Neural crest cell (in vitro differentiated cells): ENCODE measurements around the gene ZNRF1. TPM values are rescaled to one million over a fixed set of nuclear protein-coding genes. Genes with fewer than 3 reads are reported as not detected.
"Not testable (repeated sequence)": the region's sequence is repeated elsewhere in the genome, so short reads cannot be mapped to it uniquely, and the experiment has no call there.

ENCODE experiments used
- DNase-seq: peaks from one replicate; pipeline ENCODE4 v3.0.0; 2021; ENCODE audit warnings: low read depth, mixed read lengths, low spot score
- H3K27ac Mint-ChIP-seq: one replicate; pipeline ENCODE4 v1.8.0; 2021; ENCODE audit warnings: mild to moderate bottlenecking, mixed read lengths; ENCODE audit not compliant: unreplicated experiment
- H3K27me3 Mint-ChIP-seq: 2 replicates; pipeline ENCODE4 v1.8.0; 2021; ENCODE audit warnings: low read depth, mild to moderate bottlenecking, mixed read lengths
- H3K36me3 Mint-ChIP-seq: 2 replicates; pipeline ENCODE4 v1.8.0; 2021; ENCODE audit warnings: low read depth, mild to moderate bottlenecking, mixed read lengths
- H3K4me1 Mint-ChIP-seq: 2 replicates; pipeline ENCODE4 v1.8.0; 2021; ENCODE audit warnings: mixed read lengths
- H3K4me3 Mint-ChIP-seq: one replicate; pipeline ENCODE4 v1.8.0; 2021; ENCODE audit warnings: mild to moderate bottlenecking, mixed read lengths
- H3K9me3 Mint-ChIP-seq: 2 replicates; pipeline ENCODE4 v1.8.0; 2021; ENCODE audit warnings: mixed read lengths
- total RNA-seq: library from RNA; stranded (reverse); gene quantifications from 2 replicates; pipeline ENCODE4 v1.2.1, GENCODE V29; 2021
- TF ChIP-seq, protein P1 (sequence below): fragments of 200-600 bp; sonication (generic); conservative IDR thresholded peaks from 2 replicates; pipeline ENCODE4 v1.5.0; 2021; ENCODE audit warnings: antibody characterized with exemption, mild to moderate bottlenecking

Gene ZNRF1
- total RNA-seq, 1 donor from 2014 or later = 48.4 TPM

DNA sequence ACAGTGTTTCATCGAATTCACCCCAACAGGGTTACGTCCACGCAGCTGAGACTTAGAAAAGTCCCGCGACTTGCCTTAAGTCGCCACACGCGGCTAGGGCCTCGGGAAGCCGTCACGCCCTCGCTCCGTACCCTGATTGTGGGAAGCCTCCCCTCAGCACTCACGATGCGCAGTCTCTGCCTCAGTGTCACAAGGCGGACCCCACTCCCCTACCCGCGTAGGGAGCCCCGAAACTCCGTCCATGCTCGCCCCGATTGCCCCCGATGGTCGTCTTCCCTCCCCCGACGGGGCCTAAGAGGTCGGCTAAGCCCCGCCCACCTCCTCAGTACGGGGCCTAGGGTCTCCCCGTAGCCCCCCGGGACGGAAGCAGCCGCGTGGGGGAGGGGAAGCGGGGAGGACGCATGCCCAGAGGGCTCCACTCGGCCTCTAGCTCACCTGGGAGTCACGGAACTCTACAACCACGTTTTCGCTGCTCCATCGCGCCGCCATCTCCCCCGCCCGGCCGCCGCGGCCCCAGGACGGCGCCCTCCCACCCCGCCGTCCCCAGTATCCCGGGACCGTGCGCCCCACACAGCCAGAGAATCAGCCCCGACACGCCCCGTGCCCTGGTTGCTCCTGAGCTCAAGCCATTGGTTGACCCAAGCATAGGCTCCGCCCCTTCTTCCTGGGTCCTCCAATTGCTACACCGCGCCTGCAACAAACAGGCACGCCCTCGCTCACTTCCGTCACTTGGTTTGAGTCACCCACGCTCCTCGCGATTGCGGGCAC, 14.1 kb upstream of the ZNRF1 start, which contains the start of gene WDR59:
TSS of gene WDR59 (minus strand) at position 595 of the 768 bp plus-strand sequence. CDS start at position 489, 106 bp downstream.
- Mint-ChIP-seq H3K9me3 (no peaks in the 10 kb centered on the region), H3K36me3 (no peaks in the 10 kb centered on the region), H3K4me3 (peak within 1 kb of the TSS; percentile 96), H3K4me1 (peaks cover 8% of the 10 kb centered on the region), H3K27me3 (no peaks in the 10 kb centered on the region), H3K27ac (peak within 1 kb of the TSS; percentile 96)
- DNase-seq = peak; percentile 97
- TF ChIP-seq, protein P1, sequence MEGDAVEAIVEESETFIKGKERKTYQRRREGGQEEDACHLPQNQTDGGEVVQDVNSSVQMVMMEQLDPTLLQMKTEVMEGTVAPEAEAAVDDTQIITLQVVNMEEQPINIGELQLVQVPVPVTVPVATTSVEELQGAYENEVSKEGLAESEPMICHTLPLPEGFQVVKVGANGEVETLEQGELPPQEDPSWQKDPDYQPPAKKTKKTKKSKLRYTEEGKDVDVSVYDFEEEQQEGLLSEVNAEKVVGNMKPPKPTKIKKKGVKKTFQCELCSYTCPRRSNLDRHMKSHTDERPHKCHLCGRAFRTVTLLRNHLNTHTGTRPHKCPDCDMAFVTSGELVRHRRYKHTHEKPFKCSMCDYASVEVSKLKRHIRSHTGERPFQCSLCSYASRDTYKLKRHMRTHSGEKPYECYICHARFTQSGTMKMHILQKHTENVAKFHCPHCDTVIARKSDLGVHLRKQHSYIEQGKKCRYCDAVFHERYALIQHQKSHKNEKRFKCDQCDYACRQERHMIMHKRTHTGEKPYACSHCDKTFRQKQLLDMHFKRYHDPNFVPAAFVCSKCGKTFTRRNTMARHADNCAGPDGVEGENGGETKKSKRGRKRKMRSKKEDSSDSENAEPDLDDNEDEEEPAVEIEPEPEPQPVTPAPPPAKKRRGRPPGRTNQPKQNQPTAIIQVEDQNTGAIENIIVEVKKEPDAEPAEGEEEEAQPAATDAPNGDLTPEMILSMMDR = peak; percentile 15

DNA sequence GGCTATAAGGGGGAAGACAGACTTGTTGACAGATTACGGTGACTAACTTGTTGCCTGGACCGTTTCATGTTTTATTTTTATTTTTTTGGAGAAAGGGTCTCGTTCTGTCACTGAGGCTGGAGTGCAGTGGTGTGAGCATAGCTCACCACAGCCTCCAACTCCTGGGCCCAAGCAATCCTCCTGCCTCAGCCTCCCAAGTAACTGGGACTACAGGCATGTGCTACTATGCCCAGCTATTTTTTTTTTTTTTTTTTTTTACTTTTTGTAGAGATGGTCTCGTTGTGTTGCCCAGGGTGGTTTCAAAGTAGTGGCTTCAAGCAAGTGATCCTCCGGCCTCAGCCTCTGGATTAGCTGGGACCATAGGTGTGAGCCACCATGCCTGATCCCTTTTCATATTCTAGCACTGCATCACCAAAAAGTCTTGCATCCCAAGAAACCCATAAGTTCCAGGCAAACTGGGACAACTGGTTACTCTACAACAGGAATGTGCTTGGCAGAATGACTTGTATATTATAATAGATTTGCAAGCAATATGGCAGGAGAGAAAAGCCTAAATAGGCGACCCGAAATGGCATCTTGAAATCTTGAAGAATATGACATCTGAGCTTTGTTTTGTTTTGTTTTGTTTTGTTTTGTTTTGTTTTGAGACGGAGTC, 11.7 kb upstream of the ZNRF1 start:
- H3K9me3 Mint-ChIP-seq = no peaks in the 10 kb centered on the region
- H3K27ac Mint-ChIP-seq = no peak overlapping the region
- no peak for DNase-seq
- no peaks in the 10 kb centered on the region for H3K27me3 Mint-ChIP-seq
- TF ChIP-seq, protein P1 = no peak
- no peak overlapping the region for H3K4me3 Mint-ChIP-seq
- peaks cover 15% of the 10 kb centered on the region for H3K4me1 Mint-ChIP-seq
- H3K36me3 Mint-ChIP-seq = no peaks in the 10 kb centered on the region

DNA sequence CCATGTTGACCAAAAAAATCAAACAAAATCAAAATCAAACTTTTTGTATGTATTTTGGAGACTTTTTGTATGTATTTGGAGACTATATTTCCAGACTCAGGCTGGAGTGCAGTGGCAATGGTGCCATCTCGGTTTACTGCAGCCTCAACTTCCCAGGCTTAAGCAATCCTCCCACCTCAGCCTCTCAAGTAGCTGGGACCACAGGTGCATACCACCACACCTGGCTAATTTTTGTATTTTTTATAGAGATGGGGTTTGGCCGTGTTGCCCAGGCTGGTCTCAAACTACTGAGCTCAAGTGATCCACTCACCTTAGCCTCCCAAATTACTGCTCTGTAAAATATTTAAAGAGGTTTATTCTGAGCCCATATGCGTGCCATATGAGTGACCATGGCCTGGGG, 9.0 kb upstream of the ZNRF1 start:
- DNase-seq, H3K9me3 Mint-ChIP-seq, H3K4me3 Mint-ChIP-seq, H3K27me3 Mint-ChIP-seq, H3K36me3 Mint-ChIP-seq, H3K27ac Mint-ChIP-seq: not testable (repeated sequence)
- H3K4me1 Mint-ChIP-seq = peaks cover 14% of the 10 kb centered on the region

DNA sequence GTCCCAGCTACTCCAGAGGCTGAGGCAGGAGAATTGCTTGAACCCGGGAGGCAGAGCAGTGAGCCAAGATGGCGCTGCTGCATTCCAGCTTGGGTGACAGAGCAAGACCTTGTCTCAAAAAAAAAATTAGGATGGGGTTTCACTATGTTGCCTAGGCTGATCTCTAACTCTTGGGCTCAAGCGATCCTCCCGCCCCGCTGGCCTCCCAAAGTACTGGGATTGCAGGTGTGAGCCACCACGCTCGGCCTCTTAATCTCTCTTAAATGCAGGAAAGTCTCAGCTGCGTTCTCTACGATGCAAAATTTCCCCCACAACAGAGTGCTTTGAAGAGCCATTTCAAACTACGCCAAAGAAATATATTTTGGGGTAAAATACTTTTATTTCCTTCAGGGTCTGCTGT, 8.0 kb upstream of the ZNRF1 start:
- no peak overlapping the region for H3K27ac Mint-ChIP-seq
- no peaks in the 10 kb centered on the region for H3K9me3 Mint-ChIP-seq
- peak overlapping the region; percentile 15 for H3K4me3 Mint-ChIP-seq
- no peak for DNase-seq
- H3K36me3 Mint-ChIP-seq = no peaks in the 10 kb centered on the region
- TF ChIP-seq, protein P1 = no peak
- peaks cover 10% of the 10 kb centered on the region for H3K4me1 Mint-ChIP-seq
- no peaks in the 10 kb centered on the region for H3K27me3 Mint-ChIP-seq

DNA sequence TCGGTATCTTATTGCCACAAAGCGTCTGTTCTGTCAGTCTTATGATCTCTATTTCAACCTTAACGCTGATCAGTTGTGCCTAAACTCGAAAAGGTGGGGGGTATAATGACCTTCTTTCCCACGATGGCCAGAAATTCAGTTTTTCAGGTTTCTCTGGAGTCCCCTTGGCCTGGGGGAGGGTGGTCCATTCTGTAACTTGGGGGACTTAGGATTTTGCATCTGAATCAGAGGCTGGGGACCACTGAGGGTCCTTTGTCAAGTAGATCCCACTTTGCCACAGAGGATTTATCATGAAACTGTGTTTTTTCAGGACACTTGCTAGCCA, 7.6 kb upstream of the ZNRF1 start:
- Mint-ChIP-seq H3K4me3 (peak overlapping the region; percentile 15), H3K4me1 (peaks cover 10% of the 10 kb centered on the region), H3K27ac (no peak overlapping the region), H3K36me3 (no peaks in the 10 kb centered on the region), H3K27me3 (no peaks in the 10 kb centered on the region), H3K9me3 (no peaks in the 10 kb centered on the region)
- TF ChIP-seq, protein P1 = no peak
- no peak for DNase-seq
